HepG2 (cell line): ENCODE results near the gene TFRC. TPM values are rescaled to one million over a fixed set of nuclear protein-coding genes. Genes with fewer than 3 reads are reported as not detected.
A peak's percentile ranks its signal among the peaks of the same experiment; 100 is the strongest.

ENCODE experiments used
- ETV5 ChIP-seq: IDR thresholded peaks from 2 replicates; pipeline ENCODE4 v1.6.1; 2018; ENCODE audit warnings: missing biosample characterization, missing genetic modification reagents, inconsistent platforms, borderline replicate concordance
- FOXO1 ChIP-seq: sonication (generic); formaldehyde crosslinking; IDR thresholded peaks from 2 replicates; pipeline ENCODE4 v1.4.0; 2020; ENCODE audit warnings: missing genetic modification reagents
- GRHL1 ChIP-seq: sonication (generic); formaldehyde crosslinking; conservative IDR thresholded peaks from 2 replicates; pipeline ENCODE4 v1.8.0; 2022; ENCODE audit warnings: missing genetic modification reagents
- HES4 ChIP-seq: sonication (generic); formaldehyde crosslinking; IDR thresholded peaks from 2 replicates; pipeline ENCODE4 v1.9.0; 2021; ENCODE audit warnings: mild to moderate bottlenecking, missing genetic modification reagents, borderline replicate concordance
- HOXD1 ChIP-seq: sonication (generic); formaldehyde crosslinking; IDR thresholded peaks from 2 replicates; pipeline ENCODE4 v1.5.0; 2020; ENCODE audit warnings: missing genetic modification reagents
- IKZF1 ChIP-seq: fragments of 450-650 bp; IDR thresholded peaks from 2 replicates; pipeline ENCODE4 v1.7.1; 2016
- MEF2D ChIP-seq: sonication (generic); formaldehyde crosslinking; IDR thresholded peaks from 2 replicates; pipeline ENCODE4 v1.5.1; 2020; ENCODE audit warnings: mild to moderate bottlenecking, missing genetic modification reagents
- NCOR1 ChIP-seq: fragments of 200-600 bp; sonication (generic); IDR thresholded peaks from 2 replicates; pipeline ENCODE4 v1.7.0; 2017; ENCODE audit warnings: antibody characterized with exemption, low read length, borderline replicate concordance
- NFE2L1 ChIP-seq: sonication (generic); formaldehyde crosslinking; IDR thresholded peaks from 2 replicates; pipeline ENCODE4 v1.4.0; 2020; ENCODE audit warnings: missing genetic modification reagents, mild to moderate bottlenecking, borderline replicate concordance
- PLRG1 ChIP-seq: fragments of 450-650 bp; conservative IDR thresholded peaks from 2 replicates; pipeline ENCODE4 v1.6.1; 2016
- SRSF4 ChIP-seq: fragments of 200-400 bp; formaldehyde crosslinking; IDR thresholded peaks from one replicate; pipeline ENCODE4 v1.6.1; 2018; ENCODE audit warnings: mild to moderate bottlenecking, low read depth, low read length, moderate library complexity; ENCODE audit not compliant: poor library complexity, severe bottlenecking
- SRY ChIP-seq: sonication (generic); formaldehyde crosslinking; IDR thresholded peaks from 2 replicates; pipeline ENCODE4 v1.8.0; 2022; ENCODE audit warnings: mild to moderate bottlenecking, missing genetic modification reagents
- ZBTB8A ChIP-seq: sonication (generic); formaldehyde crosslinking; IDR thresholded peaks from 2 replicates; pipeline ENCODE4 v1.4.0; 2020; ENCODE audit warnings: mild to moderate bottlenecking, low read depth, missing genetic modification reagents, borderline replicate concordance
- ZFAT ChIP-seq: sonication (generic); formaldehyde crosslinking; conservative IDR thresholded peaks from 2 replicates; pipeline ENCODE4 v1.8.1; 2023; ENCODE audit warnings: missing genetic modification reagents, inconsistent platforms
- ZFP62 ChIP-seq: sonication (generic); formaldehyde crosslinking; IDR thresholded peaks from 2 replicates; pipeline ENCODE4 v1.4.0; 2020; ENCODE audit warnings: missing genetic modification reagents
- ZNF136 ChIP-seq: sonication (generic); formaldehyde crosslinking; IDR thresholded peaks from 2 replicates; pipeline ENCODE4 v1.8.1; 2022; ENCODE audit warnings: low read depth, mild to moderate bottlenecking, moderate library complexity, missing genetic modification reagents
- ZNF205 ChIP-seq: IDR thresholded peaks from 2 replicates; pipeline ENCODE4 v1.6.1; 2018; ENCODE audit warnings: missing biosample characterization, missing genetic modification reagents
- ZNF484 ChIP-seq: sonication (generic); formaldehyde crosslinking; IDR thresholded peaks from 2 replicates; pipeline ENCODE4 v1.5.1; 2020; ENCODE audit warnings: mild to moderate bottlenecking, low read depth, missing genetic modification reagents, borderline replicate concordance
- ZNF503 ChIP-seq: sonication (generic); formaldehyde crosslinking; IDR thresholded peaks from 2 replicates; pipeline ENCODE4 v1.4.0; 2020; ENCODE audit warnings: missing genetic modification reagents
- ZNF616 ChIP-seq: sonication (generic); formaldehyde crosslinking; IDR thresholded peaks from 2 replicates; pipeline ENCODE4 v1.5.0; 2020; ENCODE audit warnings: low read depth, mild to moderate bottlenecking, missing genetic modification reagents
- ZNF75D ChIP-seq: sonication (generic); formaldehyde crosslinking; IDR thresholded peaks from 2 replicates; pipeline ENCODE4 v1.8.1; 2023; ENCODE audit warnings: missing genetic modification reagents, mild to moderate bottlenecking, borderline replicate concordance
- ZNF879 ChIP-seq: sonication (generic); formaldehyde crosslinking; IDR thresholded peaks from 2 replicates; pipeline ENCODE4 v1.8.1; 2023; ENCODE audit warnings: missing genetic modification reagents
- ZSCAN9 ChIP-seq: IDR thresholded peaks from 2 replicates; pipeline ENCODE4 v1.6.1; 2016; ENCODE audit warnings: borderline replicate concordance
- polyA plus RNA-seq, 8 experiments: library from polyadenylated mRNA; depleted of rRNA in 3 of 8; stranded (reverse) in 7 of 8; unstranded in 1 of 8; fragments of >200 nt; fragmentation: Illumina TruSeq in 4 of 8; extraction: Trizol in 4 of 8; gene quantifications; 2 replicates each; pipeline versions ENCODE4 v1.2.1 to v1.2.3, GENCODE V29; 2011 to 2016; ENCODE audit warnings: low read depth in 4 of 8, missing spikeins in 1 of 8, mixed read lengths in 1 of 8; ENCODE audit not compliant: insufficient read depth in 1 of 8
- total RNA-seq, 5 experiments: library from RNA; depleted of rRNA; stranded (reverse); fragments of >200 nt; fragmentation: Illumina TruSeq; extraction: Trizol; gene quantifications; 2 replicates each; pipeline ENCODE4 v1.2.3, GENCODE V29; 2016; ENCODE audit warnings: low read depth in 1 of 5
- TF ChIP-seq, protein P1 (sequence below): sonication (generic); formaldehyde crosslinking; IDR thresholded peaks from 2 replicates; pipeline ENCODE4 v1.4.0; 2020; ENCODE audit warnings: missing genetic modification reagents, borderline replicate concordance

The TFRC gene
- total and polyA plus RNA-seq, 2 of the 13 experiments (the other 11 are each of a cell fraction or from before 2014, with no cell fraction given): 188 to 274 TPM

- TF ChIP-seq SRY (CRISPR knock-in tag): no peak
- TF ChIP-seq HES4 (CRISPR knock-in tag): 0 out of 2 replicates have a peak, but pooled peaks have one; percentile 35
- no peak for TF ChIP-seq ZNF75D (CRISPR knock-in tag)
- TF ChIP-seq FOXO1 (CRISPR knock-in tag): peak; percentile 96
- no peak for TF ChIP-seq ZFP62 (CRISPR knock-in tag)
- peak; percentile 41; the same call in 1 of the 2 replicates for TF ChIP-seq ZBTB8A
- no peak for TF ChIP-seq ZNF136 (CRISPR knock-in tag)
- no peak for TF ChIP-seq IKZF1
- peak; percentile 81; the same call in 1 of the 2 replicates for TF ChIP-seq ZSCAN9 (CRISPR knock-in tag)
- peak; percentile 92 for TF ChIP-seq ZNF616
- peak; percentile 94 for TF ChIP-seq MEF2D (CRISPR knock-in tag)
- no peak for TF ChIP-seq SRSF4
- TF ChIP-seq GRHL1: no peak; the same call in 1 of the 2 replicates
- no peak for TF ChIP-seq ZFAT (CRISPR knock-in tag)
- no peak for TF ChIP-seq PLRG1
- TF ChIP-seq HOXD1: no peak
- no peak; the same call in 1 of the 2 replicates for TF ChIP-seq ZNF503 (CRISPR knock-in tag)
- TF ChIP-seq ZNF205 (CRISPR knock-in tag): peak; percentile 93
- peak; percentile 57; the same call in 1 of the 2 replicates for TF ChIP-seq ETV5
- peak; percentile 94 for TF ChIP-seq NCOR1
- TF ChIP-seq, protein P1, sequence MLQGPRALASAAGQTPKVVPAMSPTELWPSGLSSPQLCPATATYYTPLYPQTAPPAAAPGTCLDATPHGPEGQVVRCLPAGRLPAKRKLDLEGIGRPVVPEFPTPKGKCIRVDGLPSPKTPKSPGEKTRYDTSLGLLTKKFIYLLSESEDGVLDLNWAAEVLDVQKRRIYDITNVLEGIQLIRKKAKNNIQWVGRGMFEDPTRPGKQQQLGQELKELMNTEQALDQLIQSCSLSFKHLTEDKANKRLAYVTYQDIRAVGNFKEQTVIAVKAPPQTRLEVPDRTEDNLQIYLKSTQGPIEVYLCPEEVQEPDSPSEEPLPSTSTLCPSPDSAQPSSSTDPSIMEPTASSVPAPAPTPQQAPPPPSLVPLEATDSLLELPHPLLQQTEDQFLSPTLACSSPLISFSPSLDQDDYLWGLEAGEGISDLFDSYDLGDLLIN (CRISPR knock-in tag): no peak
- TF ChIP-seq ZNF879 (CRISPR knock-in tag): no peak
- TF ChIP-seq NFE2L1 (CRISPR knock-in tag): no peak; the same call in 1 of the 2 replicates
- no peak for TF ChIP-seq ZNF484
Measured at GRCh38 chr3:196055683-196056270, 26.1 kb downstream of the TFRC start (continued).
